Cardiac muscle cell (in vitro differentiated cells and primary cell): ENCODE results near the gene HS3ST4. TPM values are rescaled to one million over a fixed set of nuclear protein-coding genes. Genes with fewer than 3 reads are reported as not detected.

ENCODE experiments used
- DNase-seq, 2 donors: peaks; one replicate each; pipeline versions ENCODE4 v3.0.0 to v3.0.0-alpha.2; 2010 to 2017; ENCODE audit warnings: low read depth in 1 of 2, low spot score in 1 of 2
- H3K27ac ChIP-seq: fragments of 200-600 bp; sonication (generic); 2 replicates; pipeline ENCODE4 v1.5.1; 2016
- H3K27me3 ChIP-seq: fragments of 200-600 bp; sonication (generic); 2 replicates; pipeline ENCODE4 v1.6.0; 2016; ENCODE audit warnings: control low read depth
- H3K36me3 ChIP-seq: fragments of 200-600 bp; sonication (generic); 2 replicates; pipeline ENCODE4 v1.5.1; 2016; ENCODE audit warnings: control low read depth
- H3K4me1 ChIP-seq: fragments of 200-600 bp; sonication (generic); 2 replicates; pipeline ENCODE4 v1.8.1; 2017; ENCODE audit warnings: low read depth, mild to moderate bottlenecking, mixed run types
- H3K4me3 ChIP-seq: fragments of 200-600 bp; sonication (generic); 2 replicates; pipeline ENCODE4 v1.5.1; 2016; ENCODE audit warnings: mild to moderate bottlenecking
- H3K9me3 ChIP-seq: fragments of 200-600 bp; sonication (generic); 2 replicates; pipeline ENCODE4 v1.5.1; 2017; ENCODE audit warnings: low read depth, mild to moderate bottlenecking, control low read depth
- CTCF ChIP-seq: IDR thresholded peaks from 2 replicates; pipeline ENCODE4 v1.5.1; 2012; ENCODE audit warnings: low read depth, mild to moderate bottlenecking, low read length
- polyA plus RNA-seq: library from polyadenylated mRNA; unstranded; fragments of >200 nt; fragmentation: Nextera tagmentation; extraction: Ambion mirVana; gene quantifications from 2 replicates; pipeline ENCODE4 v1.2.1, GENCODE V29; 2016
- total RNA-seq: library from RNA; depleted of rRNA; stranded (reverse); fragments of >200 nt; gene quantifications from 2 replicates; pipeline ENCODE4 v1.2.3, GENCODE V29; 2016

HS3ST4 gene
- total and polyA plus RNA-seq, 2 experiments from 2014 or later: 0.13 to 0.27 TPM

- TF ChIP-seq CTCF: no peak
- Histone ChIP-seq H3K27me3 (peaks cover 27% of the 10 kb centered on the region), H3K9me3 (no peaks in the 10 kb centered on the region)
Measured at GRCh38 chr16:25699069-25699468, 7.3 kb downstream of the HS3ST4 start.

GRCh38 chr16:25700547-25700946, 8.8 kb downstream of the HS3ST4 start:
- Histone ChIP-seq H3K4me1 (no peaks in the 10 kb centered on the region), H3K27ac (no peak overlapping the region), H3K36me3 (no peaks in the 10 kb centered on the region), H3K27me3 (peaks cover 12% of the 10 kb centered on the region), H3K4me3 (no peak overlapping the region), H3K9me3 (no peaks in the 10 kb centered on the region)
- DNase-seq: no peak
- TF ChIP-seq CTCF: no peak

More at GRCh38 chr16:25699069-25699468, 7.3 kb downstream of the HS3ST4 start:
- no peaks in the 10 kb centered on the region for H3K36me3 ChIP-seq
- H3K27ac ChIP-seq: no peak overlapping the region
- H3K4me1 ChIP-seq: no peaks in the 10 kb centered on the region
- DNase-seq: no peak
- H3K4me3 ChIP-seq: no peak overlapping the region

GRCh38 chr16:25707553-25707952, 15.8 kb downstream of the HS3ST4 start:
- Histone ChIP-seq H3K27me3 (no peaks in the 10 kb centered on the region), H3K27ac (no peak overlapping the region), H3K4me1 (no peaks in the 10 kb centered on the region), H3K9me3 (no peaks in the 10 kb centered on the region), H3K4me3 (no peak overlapping the region), H3K36me3 (no peaks in the 10 kb centered on the region)
- no peak for TF ChIP-seq CTCF
- no peak for DNase-seq

GRCh38 chr16:25707982-25708583, 16.3 kb downstream of the HS3ST4 start:
- no peaks in the 10 kb centered on the region for H3K4me1 ChIP-seq
- peak; percentile 6 to 50 for DNase-seq
- H3K36me3 ChIP-seq: no peaks in the 10 kb centered on the region
- H3K9me3 ChIP-seq: no peaks in the 10 kb centered on the region
- H3K27me3 ChIP-seq: no peaks in the 10 kb centered on the region
- no peak overlapping the region for H3K27ac ChIP-seq
- H3K4me3 ChIP-seq: no peak overlapping the region
- no peak for TF ChIP-seq CTCF

- no peaks in the 10 kb centered on the region for H3K36me3 ChIP-seq
- no peak overlapping the region for H3K4me3 ChIP-seq
- H3K27me3 ChIP-seq: no peaks in the 10 kb centered on the region
- H3K9me3 ChIP-seq: no peaks in the 10 kb centered on the region
- TF ChIP-seq CTCF: no peak
- no peak for DNase-seq
- no peak overlapping the region for H3K27ac ChIP-seq
- H3K4me1 ChIP-seq: no peaks in the 10 kb centered on the region
Measured at GRCh38 chr16:25709213-25709612, 17.5 kb downstream of the HS3ST4 start.
